ENCODE measurements around the gene AGTRAP.

The AGTRAP gene

DNA sequence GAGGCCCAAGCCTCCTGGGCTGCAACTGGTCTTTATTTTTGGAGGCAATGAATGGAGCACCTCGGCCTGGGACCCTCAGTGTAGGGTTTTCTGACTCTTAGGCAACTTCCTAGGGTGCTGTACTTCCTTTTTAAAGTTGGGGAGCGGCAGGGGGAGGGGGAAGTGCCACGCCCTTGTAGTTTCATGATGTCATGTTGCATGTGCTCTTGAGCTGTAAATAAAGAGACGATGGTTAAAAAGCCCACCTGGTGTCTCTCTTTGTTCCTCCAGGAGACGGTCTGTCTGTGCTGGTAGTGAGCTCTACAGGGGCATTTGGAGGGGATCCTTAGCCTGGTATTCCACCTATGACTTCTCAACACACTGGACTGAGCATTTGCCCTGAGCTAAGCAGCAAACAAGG lies 10.3 kb upstream of the AGTRAP start:
- DNase-seq (ENCODE audit: low read depth), result no peak
- H3K4me3 ChIP-seq (ENCODE audit: low read depth, low read length), result no peak overlapping the region
- TF ChIP-seq, protein P1, sequence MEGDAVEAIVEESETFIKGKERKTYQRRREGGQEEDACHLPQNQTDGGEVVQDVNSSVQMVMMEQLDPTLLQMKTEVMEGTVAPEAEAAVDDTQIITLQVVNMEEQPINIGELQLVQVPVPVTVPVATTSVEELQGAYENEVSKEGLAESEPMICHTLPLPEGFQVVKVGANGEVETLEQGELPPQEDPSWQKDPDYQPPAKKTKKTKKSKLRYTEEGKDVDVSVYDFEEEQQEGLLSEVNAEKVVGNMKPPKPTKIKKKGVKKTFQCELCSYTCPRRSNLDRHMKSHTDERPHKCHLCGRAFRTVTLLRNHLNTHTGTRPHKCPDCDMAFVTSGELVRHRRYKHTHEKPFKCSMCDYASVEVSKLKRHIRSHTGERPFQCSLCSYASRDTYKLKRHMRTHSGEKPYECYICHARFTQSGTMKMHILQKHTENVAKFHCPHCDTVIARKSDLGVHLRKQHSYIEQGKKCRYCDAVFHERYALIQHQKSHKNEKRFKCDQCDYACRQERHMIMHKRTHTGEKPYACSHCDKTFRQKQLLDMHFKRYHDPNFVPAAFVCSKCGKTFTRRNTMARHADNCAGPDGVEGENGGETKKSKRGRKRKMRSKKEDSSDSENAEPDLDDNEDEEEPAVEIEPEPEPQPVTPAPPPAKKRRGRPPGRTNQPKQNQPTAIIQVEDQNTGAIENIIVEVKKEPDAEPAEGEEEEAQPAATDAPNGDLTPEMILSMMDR (IDR thresholded peaks at IDR 0.05; ENCODE audit: control insufficient read depth, extremely low read depth, insufficient read depth), result no peak

GRCh38 chr1:11727119-11727518 lies 8.8 kb upstream of the AGTRAP start:
- no peak for DNase-seq (ENCODE audit: low read depth)
- H3K4me3 ChIP-seq (ENCODE audit: low read depth, low read length), result no peak overlapping the region
- TF ChIP-seq, protein P1 (IDR thresholded peaks at IDR 0.05; ENCODE audit: control insufficient read depth, extremely low read depth, insufficient read depth), result no peak

GRCh38 chr1:11728126-11728806 lies 7.7 kb upstream of the AGTRAP start:
- H3K4me3 ChIP-seq (ENCODE audit: low read depth, low read length), result no peak overlapping the region
- TF ChIP-seq, protein P1 (IDR thresholded peaks at IDR 0.05; ENCODE audit: control insufficient read depth, extremely low read depth, insufficient read depth), result no peak
- no peak for DNase-seq (ENCODE audit: low read depth)

DNA sequence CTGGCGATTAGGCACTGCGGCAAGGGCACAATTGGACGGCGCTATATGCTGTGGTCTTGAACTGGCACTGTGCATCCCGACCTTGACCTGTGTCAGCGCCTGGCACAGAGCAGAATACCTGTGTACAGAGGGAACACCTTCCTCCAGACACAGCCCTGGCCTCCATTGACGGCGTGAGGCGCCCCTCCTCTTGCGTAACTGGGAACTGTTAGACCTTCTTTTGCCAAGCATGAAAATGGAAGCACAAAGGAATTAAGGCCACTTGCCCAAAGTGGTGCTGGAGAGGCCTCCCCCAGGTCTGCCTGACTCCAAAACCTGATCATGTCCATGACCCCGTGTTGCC lies 6.8 kb upstream of the AGTRAP start:
- TF ChIP-seq, protein P1 (IDR thresholded peaks at IDR 0.05; ENCODE audit: control insufficient read depth, extremely low read depth, insufficient read depth), result no peak
- no peak for DNase-seq (ENCODE audit: low read depth)
- no peak overlapping the region for H3K4me3 ChIP-seq (ENCODE audit: low read depth, low read length)

GRCh38 chr1:11729498-11730428 lies 6.2 kb upstream of the AGTRAP start:
- no peak overlapping the region for H3K4me3 ChIP-seq (ENCODE audit: low read depth, low read length)
- TF ChIP-seq, protein P1 (IDR thresholded peaks at IDR 0.05; ENCODE audit: control insufficient read depth, extremely low read depth, insufficient read depth), result no peak
- no peak for DNase-seq (ENCODE audit: low read depth)

DNA sequence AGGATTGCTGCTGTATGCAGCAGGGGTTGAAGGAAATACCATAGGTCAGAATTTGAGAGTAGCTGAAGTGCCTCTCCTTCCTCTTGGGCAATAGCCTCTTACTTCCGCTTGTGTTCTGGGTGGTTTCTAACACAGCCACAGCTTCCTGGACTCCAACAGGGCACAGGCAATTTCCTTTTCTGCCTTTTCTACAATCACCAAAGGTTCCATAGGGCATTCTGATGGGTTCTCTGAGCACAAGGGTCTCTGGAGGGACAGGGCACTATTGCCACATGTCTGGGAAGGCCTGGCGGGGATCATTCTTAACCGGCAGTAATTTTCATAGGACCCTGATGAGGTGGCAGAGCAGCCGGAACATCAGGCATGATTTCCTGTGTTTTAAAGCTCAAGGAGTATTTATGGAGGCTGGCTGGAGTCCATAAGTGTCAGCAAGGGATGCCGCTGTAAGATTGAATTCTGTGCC lies 5.5 kb upstream of the AGTRAP start:
- H3K4me3 ChIP-seq (ENCODE audit: low read depth, low read length), result no peak overlapping the region
- TF ChIP-seq, protein P1 (IDR thresholded peaks at IDR 0.05; ENCODE audit: control insufficient read depth, extremely low read depth, insufficient read depth), result no peak
- DNase-seq (ENCODE audit: low read depth), result no peak
